Small intestine (tissue), 7 donors: ENCODE results near the gene PPP1R9A. TPM values are rescaled to one million over a fixed set of nuclear protein-coding genes. Genes with fewer than 3 reads are reported as not detected.

ENCODE experiments used
- DNase-seq, 2 donors: peaks; one replicate each; pipeline versions ENCODE4 v3.0.0 to v3.0.0-alpha.2; 2013
- FAIRE-seq: peaks from 2 replicates; lab custom pipeline; 2012; peaks lifted over from hg19 to GRCh38; lab: Jason Lieb, UNC
- H3K27ac ChIP-seq, 3 donors: one replicate each; pipeline ENCODE4 v1.5.1; 2013; ENCODE audit warnings: low read length in 2 of 3, mild to moderate bottlenecking in 2 of 3, control low read depth in 1 of 3, inconsistent platforms in 1 of 3, low read depth in 1 of 3, moderate library complexity in 1 of 3
- H3K27me3 ChIP-seq, 3 donors: one replicate each; pipeline ENCODE4 v1.6.1; 2013; ENCODE audit warnings: low read length in 3 of 3, inconsistent platforms in 1 of 3; ENCODE audit not compliant: control insufficient read depth in 3 of 3, insufficient read depth in 3 of 3
- H3K36me3 ChIP-seq, 3 donors: one replicate each; pipeline ENCODE4 v1.6.1; 2013; ENCODE audit warnings: low read length in 3 of 3, inconsistent platforms in 1 of 3, low read depth in 1 of 3, mild to moderate bottlenecking in 1 of 3, moderate library complexity in 1 of 3; ENCODE audit not compliant: control insufficient read depth in 3 of 3, insufficient read depth in 2 of 3
- H3K4me1 ChIP-seq, 3 donors: one replicate each; pipeline ENCODE4 v1.6.1; 2013; ENCODE audit warnings: low read length in 2 of 3, inconsistent platforms in 1 of 3, low read depth in 1 of 3, mild to moderate bottlenecking in 1 of 3, moderate library complexity in 1 of 3; ENCODE audit not compliant: control insufficient read depth in 3 of 3, insufficient read depth in 2 of 3
- H3K4me3 ChIP-seq, 3 donors: one replicate each; pipeline ENCODE4 v1.5.1; 2013; ENCODE audit warnings: low read length in 3 of 3, control low read depth in 1 of 3, inconsistent platforms in 1 of 3, low read depth in 1 of 3, mild to moderate bottlenecking in 1 of 3, moderate library complexity in 1 of 3
- H3K9me3 ChIP-seq, 2 donors: one replicate each; pipeline ENCODE4 v1.6.1; 2013; ENCODE audit warnings: low read depth in 1 of 2, low read length in 1 of 2; ENCODE audit not compliant: control insufficient read depth in 2 of 2, insufficient read depth in 1 of 2
- WGBS, 3 donors: extraction: QIAGEN DNeasy Blood & Tissue Kit; methylation state at CpG; one replicate each; pipeline ENCODE4 v1.1.7; 2013; 5-methylcytosine and 5-hydroxymethylcytosine counted together
- polyA plus RNA-seq, 4 donors: library from polyadenylated mRNA; stranded (reverse) in 3 of 4; unstranded in 1 of 4; fragments of 200-250 nt in 3 of 4; fragments of 120-200 nt in 1 of 4; gene quantifications; one replicate each; pipeline versions ENCODE4 v1.2.1 to v1.2.3, GENCODE V29; 2013
- donor health status: healthy with polysubstance abuse.
- donor health status: control.
- donor health status: control.
- donor health status: Bipolar disorder and iron deficiency.
- donor health status: healthy.

PPP1R9A gene
- polyA plus RNA-seq, 4 donors, result 0.27 to 13.3 (median 1.6) TPM

- DNase-seq, result no peak
- H3K4me1 ChIP-seq, result peaks cover 0 to 2% (median 0%) of the 10 kb centered on the region in 3 donors
- no peak overlapping the region for H3K4me3 ChIP-seq
- no peak overlapping the region for H3K27ac ChIP-seq
- no peaks in the 10 kb centered on the region for H3K27me3 ChIP-seq
- H3K9me3 ChIP-seq, result no peaks in the 10 kb centered on the region
- H3K36me3 ChIP-seq, result peaks cover 0 to 2% (median 0%) of the 10 kb centered on the region in 3 donors
- 76 to 85% (median 82%) methylated on average over 4 of the region's 4 CpGs for WGBS, 3 donors
- FAIRE-seq, result no peak
Observed at GRCh38 chr7:95041031-95041430, 133.6 kb downstream of the PPP1R9A start.

GRCh38 chr7:95045236-95045923 is 138.0 kb downstream of the PPP1R9A start:
- H3K9me3 ChIP-seq, result no peaks in the 10 kb centered on the region
- no peaks in the 10 kb centered on the region for H3K27me3 ChIP-seq
- WGBS, 3 donors, result 90 to 93% (median 92%) methylated on average over 8 of the region's 8 CpGs
- H3K36me3 ChIP-seq, result peaks cover 0 to 2% (median 0%) of the 10 kb centered on the region in 3 donors
- DNase-seq, result peak in 1 of 2 donors; percentile 32
- peaks cover 0 to 2% (median 0%) of the 10 kb centered on the region in 3 donors for H3K4me1 ChIP-seq
- H3K27ac ChIP-seq, result no peak overlapping the region
- no peak for FAIRE-seq
- H3K4me3 ChIP-seq, result no peak overlapping the region

DNA sequence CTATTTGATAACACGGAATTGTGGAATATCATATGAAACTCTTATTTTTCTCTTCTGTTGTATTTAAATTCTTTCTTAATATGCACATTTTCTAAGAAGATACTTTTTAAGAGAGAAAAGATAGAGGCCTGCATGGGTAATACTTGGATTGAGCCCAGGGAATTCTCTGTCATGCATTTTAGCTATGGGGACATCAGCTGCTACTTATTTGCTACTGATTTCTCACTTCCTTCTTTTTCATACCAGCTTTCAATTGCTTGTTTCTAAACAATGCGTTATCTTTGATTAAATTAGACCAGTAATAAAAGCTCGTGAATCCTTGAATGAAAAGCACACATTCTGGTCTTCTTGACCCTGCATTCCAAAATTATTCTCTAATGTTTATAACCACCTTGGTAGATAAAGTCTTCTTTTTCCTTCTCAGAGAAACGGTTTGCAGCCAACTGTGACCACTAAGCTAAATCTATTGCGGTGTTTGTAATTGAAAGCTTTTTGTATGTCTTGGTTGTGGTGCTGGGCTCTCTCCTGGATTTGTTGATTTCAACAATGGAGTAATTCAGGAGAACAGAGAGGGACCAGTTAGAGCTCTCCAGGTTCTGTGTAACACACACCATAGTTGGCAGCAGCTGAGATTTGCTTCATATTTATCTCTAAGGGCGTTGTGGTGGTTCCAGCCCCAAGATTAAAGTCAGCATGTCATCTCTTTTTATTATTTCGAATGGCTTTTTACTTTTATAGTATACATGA is 139.3 kb downstream of the PPP1R9A start:
- no peak for FAIRE-seq
- 22 to 58% (median 36%) methylated on average over 7 of the region's 7 CpGs for WGBS, 3 donors
- Histone ChIP-seq H3K4me3 (no peak overlapping the region), H3K36me3 (peaks cover 0 to 2% (median 0%) of the 10 kb centered on the region in 3 donors), H3K27ac (no peak overlapping the region), H3K9me3 (no peaks in the 10 kb centered on the region), H3K4me1 (peaks cover 0 to 2% (median 0%) of the 10 kb centered on the region in 3 donors), H3K27me3 (no peaks in the 10 kb centered on the region)
- DNase-seq, result no peak

- Histone ChIP-seq H3K4me1 (peaks cover 0 to 2% (median 0%) of the 10 kb centered on the region in 3 donors), H3K9me3 (no peaks in the 10 kb centered on the region), H3K27me3 (no peaks in the 10 kb centered on the region), H3K27ac (no peak overlapping the region), H3K36me3 (peaks cover 0 to 2% (median 0%) of the 10 kb centered on the region in 3 donors), H3K4me3 (no peak overlapping the region)
- DNase-seq (no peak), FAIRE-seq (no peak)
Observed at GRCh38 chr7:95047291-95047690, 139.9 kb downstream of the PPP1R9A start.

GRCh38 chr7:95052566-95053094 is 145.2 kb downstream of the PPP1R9A start:
- Histone ChIP-seq H3K27ac (no peak overlapping the region), H3K9me3 (no peaks in the 10 kb centered on the region), H3K4me1 (no peaks in the 10 kb centered on the region), H3K4me3 (no peak overlapping the region), H3K36me3 (no peaks in the 10 kb centered on the region), H3K27me3 (no peaks in the 10 kb centered on the region)
- FAIRE-seq (no peak), DNase-seq (no peak)
- 90 to 98% (median 95%) methylated on average over 2 of the region's 2 CpGs for WGBS, 3 donors

DNA sequence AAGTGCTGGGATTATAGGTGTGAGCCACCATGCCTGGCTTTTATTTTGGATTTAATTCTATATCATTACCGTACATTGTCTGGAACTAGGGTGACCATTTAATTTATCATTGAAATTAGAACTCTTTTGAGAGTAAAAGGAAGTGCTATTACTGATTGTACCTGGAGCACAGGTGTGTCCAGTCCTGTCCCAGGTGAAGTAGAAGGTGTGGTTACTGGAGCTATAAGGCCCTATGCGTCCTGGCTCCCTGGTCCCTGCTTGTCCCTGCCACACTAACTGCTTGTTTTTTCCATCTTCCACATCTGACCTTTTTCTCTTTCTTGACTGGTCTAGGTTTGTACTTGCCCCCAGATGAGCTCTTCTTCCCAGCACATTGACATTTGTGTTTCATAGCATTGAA is 147.0 kb downstream of the PPP1R9A start:
- Histone ChIP-seq H3K27ac (no peak overlapping the region), H3K9me3 (no peaks in the 10 kb centered on the region), H3K4me3 (no peak overlapping the region), H3K27me3 (no peaks in the 10 kb centered on the region), H3K36me3 (no peaks in the 10 kb centered on the region), H3K4me1 (no peaks in the 10 kb centered on the region)
- FAIRE-seq (no peak), DNase-seq (no peak)
- WGBS, 3 donors, result 76 to 89% (median 88%) methylated on average over 2 of the region's 2 CpGs

DNA sequence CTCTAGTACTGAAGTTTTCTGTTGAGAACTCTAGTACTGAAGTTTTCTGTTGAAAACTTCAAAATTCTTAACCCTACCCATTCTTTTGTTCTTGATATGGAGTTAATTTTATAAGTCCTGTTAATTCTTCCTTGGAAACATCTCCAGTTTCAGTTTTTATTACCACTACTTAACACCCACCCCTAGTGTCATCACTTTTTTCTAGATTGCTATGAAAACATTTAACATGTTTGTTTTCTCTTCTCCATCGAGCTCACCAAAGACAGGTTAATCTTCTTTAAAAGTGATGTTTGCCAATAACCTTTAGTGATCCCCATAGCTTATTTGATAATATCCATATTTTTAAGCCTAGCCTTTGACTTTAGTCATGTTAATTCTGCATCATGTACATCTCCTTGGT is 147.9 kb downstream of the PPP1R9A start:
- Histone ChIP-seq H3K27me3 (no peaks in the 10 kb centered on the region), H3K4me1 (no peaks in the 10 kb centered on the region), H3K9me3 (no peaks in the 10 kb centered on the region), H3K36me3 (no peaks in the 10 kb centered on the region), H3K4me3 (no peak overlapping the region), H3K27ac (no peak overlapping the region)
- 60 to 69% (median 65%) methylated on average over 1 of the region's 1 CpG for WGBS, 3 donors
- DNase-seq, result no peak
- FAIRE-seq, result no peak

GRCh38 chr7:95056107-95056739 is 148.8 kb downstream of the PPP1R9A start:
- no peak overlapping the region for H3K27ac ChIP-seq
- WGBS, 3 donors, result 77 to 93% (median 88%) methylated on average over 1 of the region's 1 CpG
- no peaks in the 10 kb centered on the region for H3K9me3 ChIP-seq
- no peak for DNase-seq
- no peaks in the 10 kb centered on the region for H3K4me1 ChIP-seq
- H3K36me3 ChIP-seq, result no peaks in the 10 kb centered on the region
- FAIRE-seq, result no peak
- no peaks in the 10 kb centered on the region for H3K27me3 ChIP-seq
- no peak overlapping the region for H3K4me3 ChIP-seq
